WTC11 (cell line): Measurements from ENCODE around the gene MAGI3. TPM values are rescaled to one million over a fixed set of nuclear protein-coding genes. Genes with fewer than 3 reads are reported as not detected.

Experiments used
- ATAC-seq: fragments of 200-7000 bp; cut with Tn5 transposase; 2 replicates; pipeline ENCODE4 v1.10.0; 2021; ENCODE audit warnings: mild to moderate bottlenecking, moderate library complexity
- CTCF ChIA-PET: fragments of 300-600 bp; sonication (Branson Sonifier 250); formaldehyde crosslinking; loops from one replicate; lab custom pipeline; 2021; ENCODE audit warnings: antibody characterized with exemption; lab: Charles Lee
- POLR2A ChIA-PET: fragments of 350-600 bp; sonication (Branson Sonifier 250); formaldehyde crosslinking; loops from one replicate; lab custom pipeline; 2021; ENCODE audit warnings: antibody characterized with exemption; lab: Charles Lee
- DNase-seq: peaks from one replicate; pipeline ENCODE4 v3.0.0; 2021; ENCODE audit warnings: low spot score
- H3K27ac Mint-ChIP-seq: 2 replicates; pipeline ENCODE4 v1.8.0; 2021; ENCODE audit warnings: mixed read lengths
- H3K27me3 Mint-ChIP-seq: 2 replicates; pipeline ENCODE4 v1.8.0; 2021; ENCODE audit warnings: low read depth, mild to moderate bottlenecking, moderate library complexity, mixed read lengths
- H3K36me3 Mint-ChIP-seq: 2 replicates; pipeline ENCODE4 v1.8.0; 2021; ENCODE audit warnings: mixed read lengths
- H3K4me1 Mint-ChIP-seq: 2 replicates; pipeline ENCODE4 v1.8.0; 2022; ENCODE audit warnings: mixed read lengths
- H3K4me3 Mint-ChIP-seq: 2 replicates; pipeline ENCODE4 v1.8.0; 2021; ENCODE audit warnings: mild to moderate bottlenecking, moderate library complexity, mixed read lengths
- H3K9me3 Mint-ChIP-seq: 2 replicates; pipeline ENCODE4 v1.8.0; 2021; ENCODE audit warnings: mixed read lengths
- AFF4 ChIP-seq: sonication (generic); formaldehyde crosslinking; IDR thresholded peaks from 2 replicates; pipeline ENCODE4 v1.8.1; 2023; ENCODE audit warnings: mild to moderate bottlenecking, missing genetic modification reagents, borderline replicate concordance
- ARID4B ChIP-seq: sonication (generic); formaldehyde crosslinking; IDR thresholded peaks from 2 replicates; pipeline ENCODE4 v1.8.0; 2023; ENCODE audit warnings: missing genetic modification reagents, mild to moderate bottlenecking, borderline replicate concordance
- ATF6 ChIP-seq: sonication (generic); formaldehyde crosslinking; IDR thresholded peaks from 2 replicates; pipeline ENCODE4 v1.8.1; 2023; ENCODE audit warnings: mild to moderate bottlenecking, missing genetic modification reagents
- FOXP1 ChIP-seq: sonication (generic); formaldehyde crosslinking; IDR thresholded peaks from 2 replicates; pipeline ENCODE4 v1.8.0; 2022; ENCODE audit warnings: missing genetic modification reagents, mild to moderate bottlenecking, moderate library complexity, borderline replicate concordance
- FOXP4 ChIP-seq: sonication (generic); formaldehyde crosslinking; IDR thresholded peaks from 2 replicates; pipeline ENCODE4 v1.8.0; 2022; ENCODE audit warnings: mild to moderate bottlenecking, missing genetic modification reagents
- GTF2I ChIP-seq: fragments of 250-450 bp; sonication (Bioruptor Pico); conservative IDR thresholded peaks from 2 replicates; pipeline ENCODE4 v1.4.0; 2021; ENCODE audit warnings: mild to moderate bottlenecking
- NR1H2 ChIP-seq: sonication (generic); formaldehyde crosslinking; IDR thresholded peaks from 2 replicates; pipeline ENCODE4 v1.9.0; 2021; ENCODE audit warnings: mild to moderate bottlenecking, moderate library complexity, missing genetic modification reagents
- PREB ChIP-seq: sonication (generic); formaldehyde crosslinking; IDR thresholded peaks from 2 replicates; pipeline ENCODE4 v1.8.1; 2022; ENCODE audit warnings: mild to moderate bottlenecking, missing genetic modification reagents, moderate library complexity, borderline replicate concordance
- ZBTB21 ChIP-seq: sonication (generic); formaldehyde crosslinking; IDR thresholded peaks from 2 replicates; pipeline ENCODE4 v1.8.1; 2023; ENCODE audit warnings: mild to moderate bottlenecking, missing genetic modification reagents, borderline replicate concordance
- ZNF263 ChIP-seq: sonication (generic); formaldehyde crosslinking; IDR thresholded peaks from 2 replicates; pipeline ENCODE4 v1.8.1; 2022; ENCODE audit warnings: low read depth, mild to moderate bottlenecking, moderate library complexity, missing genetic modification reagents
- ZNF317 ChIP-seq: sonication (generic); formaldehyde crosslinking; IDR thresholded peaks from 2 replicates; pipeline ENCODE4 v1.8.1; 2023; ENCODE audit warnings: low read depth, mild to moderate bottlenecking, moderate library complexity, missing genetic modification reagents, borderline replicate concordance
- ZNF423 ChIP-seq: fragments of 250-450 bp; sonication (Bioruptor Pico); IDR thresholded peaks from 2 replicates; pipeline ENCODE4 v2.1.2; 2022; ENCODE audit warnings: mild to moderate bottlenecking, moderate library complexity
- total RNA-seq: library from RNA; stranded (reverse); gene quantifications from 3 replicates; pipeline ENCODE4 v1.2.3, GENCODE V29; 2021
- TF ChIP-seq, protein P1 (sequence below): sonication (generic); formaldehyde crosslinking; conservative IDR thresholded peaks from 2 replicates; pipeline ENCODE4 v1.8.1; 2022; ENCODE audit warnings: mild to moderate bottlenecking, missing genetic modification reagents
- TF ChIP-seq, protein P2 (sequence below): sonication (generic); formaldehyde crosslinking; IDR thresholded peaks from 2 replicates; pipeline ENCODE4 v1.8.0; 2022; ENCODE audit warnings: missing genetic modification reagents

MAGI3 gene
- total RNA-seq, 1 experiment from 2014 or later: 9.7 TPM

- no peak for TF ChIP-seq AFF4 (CRISPR knock-in tag)
- TF ChIP-seq, protein P1, sequence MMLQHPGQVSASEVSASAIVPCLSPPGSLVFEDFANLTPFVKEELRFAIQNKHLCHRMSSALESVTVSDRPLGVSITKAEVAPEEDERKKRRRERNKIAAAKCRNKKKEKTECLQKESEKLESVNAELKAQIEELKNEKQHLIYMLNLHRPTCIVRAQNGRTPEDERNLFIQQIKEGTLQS (CRISPR knock-in tag): no peak
- TF ChIP-seq ZNF263: no peak
- TF ChIP-seq, protein P2, sequence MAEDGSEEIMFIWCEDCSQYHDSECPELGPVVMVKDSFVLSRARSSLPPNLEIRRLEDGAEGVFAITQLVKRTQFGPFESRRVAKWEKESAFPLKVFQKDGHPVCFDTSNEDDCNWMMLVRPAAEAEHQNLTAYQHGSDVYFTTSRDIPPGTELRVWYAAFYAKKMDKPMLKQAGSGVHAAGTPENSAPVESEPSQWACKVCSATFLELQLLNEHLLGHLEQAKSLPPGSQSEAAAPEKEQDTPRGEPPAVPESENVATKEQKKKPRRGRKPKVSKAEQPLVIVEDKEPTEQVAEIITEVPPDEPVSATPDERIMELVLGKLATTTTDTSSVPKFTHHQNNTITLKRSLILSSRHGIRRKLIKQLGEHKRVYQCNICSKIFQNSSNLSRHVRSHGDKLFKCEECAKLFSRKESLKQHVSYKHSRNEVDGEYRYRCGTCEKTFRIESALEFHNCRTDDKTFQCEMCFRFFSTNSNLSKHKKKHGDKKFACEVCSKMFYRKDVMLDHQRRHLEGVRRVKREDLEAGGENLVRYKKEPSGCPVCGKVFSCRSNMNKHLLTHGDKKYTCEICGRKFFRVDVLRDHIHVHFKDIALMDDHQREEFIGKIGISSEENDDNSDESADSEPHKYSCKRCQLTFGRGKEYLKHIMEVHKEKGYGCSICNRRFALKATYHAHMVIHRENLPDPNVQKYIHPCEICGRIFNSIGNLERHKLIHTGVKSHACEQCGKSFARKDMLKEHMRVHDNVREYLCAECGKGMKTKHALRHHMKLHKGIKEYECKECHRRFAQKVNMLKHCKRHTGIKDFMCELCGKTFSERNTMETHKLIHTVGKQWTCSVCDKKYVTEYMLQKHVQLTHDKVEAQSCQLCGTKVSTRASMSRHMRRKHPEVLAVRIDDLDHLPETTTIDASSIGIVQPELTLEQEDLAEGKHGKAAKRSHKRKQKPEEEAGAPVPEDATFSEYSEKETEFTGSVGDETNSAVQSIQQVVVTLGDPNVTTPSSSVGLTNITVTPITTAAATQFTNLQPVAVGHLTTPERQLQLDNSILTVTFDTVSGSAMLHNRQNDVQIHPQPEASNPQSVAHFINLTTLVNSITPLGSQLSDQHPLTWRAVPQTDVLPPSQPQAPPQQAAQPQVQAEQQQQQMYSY (CRISPR knock-in tag): no peak
- TF ChIP-seq, all 79 proteins: peak for 0
- no peak overlapping the region for H3K27ac Mint-ChIP-seq
- peaks cover 30% of the 10 kb centered on the region for H3K9me3 Mint-ChIP-seq
- H3K27me3 Mint-ChIP-seq: no peaks in the 10 kb centered on the region
- ChIA-PET CTCF (no interaction called here), POLR2A (no interaction called here)
- ATAC-seq (no peak), DNase-seq (no peak)
- peaks cover 64% of the 10 kb centered on the region for H3K36me3 Mint-ChIP-seq
- no peak overlapping the region for H3K4me3 Mint-ChIP-seq
- H3K4me1 Mint-ChIP-seq: no peaks in the 10 kb centered on the region
Measured at GRCh38 chr1:113694910-113695309, 304.6 kb downstream of the MAGI3 start.

DNA sequence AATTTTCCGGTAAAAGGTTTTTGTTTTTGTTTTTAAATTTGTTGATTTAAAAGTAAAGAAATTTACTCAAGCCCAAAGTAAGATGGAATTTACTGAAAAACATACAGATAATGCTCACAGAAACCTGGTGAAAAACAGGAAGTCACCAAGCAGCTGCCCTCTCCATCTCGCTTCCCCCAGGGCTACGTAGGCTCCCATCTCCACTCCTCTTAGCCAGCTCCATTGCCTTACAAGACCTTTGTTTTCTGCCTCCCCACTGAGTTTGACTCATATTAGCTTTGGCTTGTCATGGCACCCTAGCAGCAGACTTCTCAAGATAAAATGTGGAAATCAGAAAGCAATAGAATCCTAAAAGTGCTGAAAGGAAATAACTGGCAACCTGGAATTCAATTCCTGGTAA, 311.1 kb downstream of the MAGI3 start:
- peak; percentile 20 for DNase-seq

More for the DNA sequence above, 311.1 kb downstream of the MAGI3 start:
- Mint-ChIP-seq H3K4me1 (peaks cover 10% of the 10 kb centered on the region; the same call in 1 of the 2 replicates), H3K36me3 (peaks cover 27% of the 10 kb centered on the region), H3K9me3 (0 out of 2 replicates have a peak, but pooled peaks cover 4% of the 10 kb centered on the region), H3K27ac (peak overlapping the region; percentile 75; the same call in 1 of the 2 replicates), H3K4me3 (no peak overlapping the region), H3K27me3 (no peaks in the 10 kb centered on the region)
- ChIA-PET POLR2A (no interaction called here), CTCF (no interaction called here)
- TF ChIP-seq ZNF317 (CRISPR knock-in tag) (peak; percentile 67; the same call in 1 of the 2 replicates), FOXP4 (no peak), GTF2I (no peak), ARID4B (CRISPR knock-in tag) (no peak), ZNF423 (CRISPR knock-in tag) (peak; percentile 21; the same call in 1 of the 2 replicates), PREB (CRISPR knock-in tag) (no peak), FOXP1 (CRISPR knock-in tag) (no peak), ATF6 (no peak), ZBTB21 (CRISPR knock-in tag) (no peak), NR1H2 (CRISPR knock-in tag) (no peak)
- ATAC-seq: peak; percentile 89
